DND-41 (cell line): Measurements from ENCODE around the gene LRGUK.

Experiments used
- EZH2 ChIP-seq: IDR thresholded peaks from 3 replicates; pipeline ENCODE4 v1.6.1; 2012; ENCODE audit warnings: borderline replicate concordance, low read depth, mild to moderate bottlenecking, moderate library complexity, low read length, inconsistent platforms; ENCODE audit not compliant: severe bottlenecking
- TF ChIP-seq, protein P1 (sequence below): IDR thresholded peaks from 2 replicates; pipeline ENCODE4 v1.5.1; 2012; ENCODE audit warnings: borderline replicate concordance, low read length, moderate library complexity, mild to moderate bottlenecking; ENCODE audit not compliant: poor library complexity, severe bottlenecking; ENCODE audit errors: extremely low read depth

DNA sequence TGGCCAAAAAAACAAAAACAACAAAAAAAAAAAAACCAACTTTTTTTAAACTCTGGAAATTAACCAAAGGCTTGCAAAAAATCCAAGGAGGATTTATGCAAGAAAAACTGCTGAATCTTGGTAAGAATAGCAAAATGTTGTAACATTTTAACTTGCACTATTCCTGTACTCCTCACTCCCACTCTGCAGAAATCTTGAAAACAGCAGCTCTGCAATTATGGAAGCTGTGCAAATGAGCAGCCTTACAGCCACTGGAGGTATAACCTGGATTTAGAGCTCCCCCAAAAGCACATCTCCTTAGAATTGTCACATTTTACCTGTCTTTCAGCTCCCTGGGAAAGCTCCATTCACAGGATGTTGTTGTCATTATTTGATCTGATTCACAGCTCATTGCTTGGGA lies 41.8 kb upstream of the LRGUK start:
- TF ChIP-seq, protein P1, sequence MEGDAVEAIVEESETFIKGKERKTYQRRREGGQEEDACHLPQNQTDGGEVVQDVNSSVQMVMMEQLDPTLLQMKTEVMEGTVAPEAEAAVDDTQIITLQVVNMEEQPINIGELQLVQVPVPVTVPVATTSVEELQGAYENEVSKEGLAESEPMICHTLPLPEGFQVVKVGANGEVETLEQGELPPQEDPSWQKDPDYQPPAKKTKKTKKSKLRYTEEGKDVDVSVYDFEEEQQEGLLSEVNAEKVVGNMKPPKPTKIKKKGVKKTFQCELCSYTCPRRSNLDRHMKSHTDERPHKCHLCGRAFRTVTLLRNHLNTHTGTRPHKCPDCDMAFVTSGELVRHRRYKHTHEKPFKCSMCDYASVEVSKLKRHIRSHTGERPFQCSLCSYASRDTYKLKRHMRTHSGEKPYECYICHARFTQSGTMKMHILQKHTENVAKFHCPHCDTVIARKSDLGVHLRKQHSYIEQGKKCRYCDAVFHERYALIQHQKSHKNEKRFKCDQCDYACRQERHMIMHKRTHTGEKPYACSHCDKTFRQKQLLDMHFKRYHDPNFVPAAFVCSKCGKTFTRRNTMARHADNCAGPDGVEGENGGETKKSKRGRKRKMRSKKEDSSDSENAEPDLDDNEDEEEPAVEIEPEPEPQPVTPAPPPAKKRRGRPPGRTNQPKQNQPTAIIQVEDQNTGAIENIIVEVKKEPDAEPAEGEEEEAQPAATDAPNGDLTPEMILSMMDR: no peak
- no peak for TF ChIP-seq EZH2
